ENCODE results near the gene SLC12A9.
"Not testable (repeated sequence)": the region's sequence is repeated elsewhere in the genome, so short reads cannot be mapped to it uniquely, and the experiment has no call there.

Gene SLC12A9, protein sequence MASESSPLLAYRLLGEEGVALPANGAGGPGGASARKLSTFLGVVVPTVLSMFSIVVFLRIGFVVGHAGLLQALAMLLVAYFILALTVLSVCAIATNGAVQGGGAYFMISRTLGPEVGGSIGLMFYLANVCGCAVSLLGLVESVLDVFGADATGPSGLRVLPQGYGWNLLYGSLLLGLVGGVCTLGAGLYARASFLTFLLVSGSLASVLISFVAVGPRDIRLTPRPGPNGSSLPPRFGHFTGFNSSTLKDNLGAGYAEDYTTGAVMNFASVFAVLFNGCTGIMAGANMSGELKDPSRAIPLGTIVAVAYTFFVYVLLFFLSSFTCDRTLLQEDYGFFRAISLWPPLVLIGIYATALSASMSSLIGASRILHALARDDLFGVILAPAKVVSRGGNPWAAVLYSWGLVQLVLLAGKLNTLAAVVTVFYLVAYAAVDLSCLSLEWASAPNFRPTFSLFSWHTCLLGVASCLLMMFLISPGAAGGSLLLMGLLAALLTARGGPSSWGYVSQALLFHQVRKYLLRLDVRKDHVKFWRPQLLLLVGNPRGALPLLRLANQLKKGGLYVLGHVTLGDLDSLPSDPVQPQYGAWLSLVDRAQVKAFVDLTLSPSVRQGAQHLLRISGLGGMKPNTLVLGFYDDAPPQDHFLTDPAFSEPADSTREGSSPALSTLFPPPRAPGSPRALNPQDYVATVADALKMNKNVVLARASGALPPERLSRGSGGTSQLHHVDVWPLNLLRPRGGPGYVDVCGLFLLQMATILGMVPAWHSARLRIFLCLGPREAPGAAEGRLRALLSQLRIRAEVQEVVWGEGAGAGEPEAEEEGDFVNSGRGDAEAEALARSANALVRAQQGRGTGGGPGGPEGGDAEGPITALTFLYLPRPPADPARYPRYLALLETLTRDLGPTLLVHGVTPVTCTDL

DNA sequence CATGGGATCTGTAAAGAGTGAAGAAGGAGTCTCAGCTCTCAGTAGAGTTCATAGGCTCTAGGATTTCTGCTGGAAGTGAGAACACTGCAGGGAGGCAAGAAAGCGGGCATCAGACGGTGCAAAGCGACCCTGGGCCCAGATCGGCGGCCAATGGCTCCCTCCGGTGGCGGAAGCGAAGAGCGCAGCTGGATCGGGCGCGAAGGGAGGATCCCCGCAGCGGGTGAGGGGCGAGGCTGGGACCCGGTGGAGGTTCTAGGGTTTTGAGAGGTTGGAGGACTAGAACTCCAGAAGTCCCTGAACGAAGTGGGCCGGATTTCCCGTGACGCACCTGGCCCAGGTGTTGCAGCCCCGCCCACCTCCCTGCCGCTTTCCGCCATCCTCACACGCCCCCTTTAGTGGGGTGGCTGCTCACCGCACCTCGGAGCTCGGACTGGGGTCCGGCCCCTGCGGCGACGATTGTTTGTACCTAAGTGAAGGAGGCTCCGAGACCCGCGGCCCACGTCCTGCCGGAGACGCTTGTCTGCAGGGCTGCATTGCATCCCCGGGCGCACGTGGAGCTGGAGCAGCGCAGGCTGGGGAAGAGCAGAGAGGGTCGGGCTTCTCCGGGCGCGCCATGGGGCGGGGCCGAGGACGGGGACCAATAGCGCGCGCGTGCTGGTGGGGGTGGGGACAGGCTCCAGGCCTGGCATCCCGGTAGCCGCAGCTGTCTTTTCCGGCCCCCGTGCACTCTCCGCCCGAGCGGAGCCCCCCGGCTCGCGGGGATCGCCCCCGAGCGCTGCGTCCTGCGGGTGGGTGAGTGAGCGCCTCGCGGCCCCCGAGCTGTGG lies at the start of gene SLC12A9:
TSS of gene SLC12A9 (plus strand) at position 666 of the 825 bp plus-strand sequence. CDS start 1,485 bp downstream, outside the sequence.
- peak; percentile 74 for DNase-seq

DNA sequence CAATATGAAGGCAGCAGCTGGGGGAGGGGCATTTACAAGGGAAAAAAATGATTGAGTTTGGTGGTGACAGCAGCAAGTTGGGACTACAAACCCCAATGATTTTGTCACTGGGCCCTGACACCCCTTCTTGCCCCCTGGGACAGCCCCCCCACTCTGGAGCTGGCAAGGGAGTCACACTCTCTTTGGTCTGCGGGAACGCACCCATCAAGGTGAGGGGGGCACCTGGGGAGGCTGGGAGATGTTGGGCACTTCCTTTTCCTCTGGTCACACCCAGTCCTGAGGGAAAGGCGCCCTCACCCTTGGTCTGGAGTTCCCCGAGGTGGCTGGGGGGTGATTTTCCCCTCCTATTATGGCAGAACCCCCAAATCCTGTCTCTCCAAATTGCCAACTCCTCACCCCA lies 49.6 kb upstream of the SLC12A9 start:
- no peak for DNase-seq

DNA sequence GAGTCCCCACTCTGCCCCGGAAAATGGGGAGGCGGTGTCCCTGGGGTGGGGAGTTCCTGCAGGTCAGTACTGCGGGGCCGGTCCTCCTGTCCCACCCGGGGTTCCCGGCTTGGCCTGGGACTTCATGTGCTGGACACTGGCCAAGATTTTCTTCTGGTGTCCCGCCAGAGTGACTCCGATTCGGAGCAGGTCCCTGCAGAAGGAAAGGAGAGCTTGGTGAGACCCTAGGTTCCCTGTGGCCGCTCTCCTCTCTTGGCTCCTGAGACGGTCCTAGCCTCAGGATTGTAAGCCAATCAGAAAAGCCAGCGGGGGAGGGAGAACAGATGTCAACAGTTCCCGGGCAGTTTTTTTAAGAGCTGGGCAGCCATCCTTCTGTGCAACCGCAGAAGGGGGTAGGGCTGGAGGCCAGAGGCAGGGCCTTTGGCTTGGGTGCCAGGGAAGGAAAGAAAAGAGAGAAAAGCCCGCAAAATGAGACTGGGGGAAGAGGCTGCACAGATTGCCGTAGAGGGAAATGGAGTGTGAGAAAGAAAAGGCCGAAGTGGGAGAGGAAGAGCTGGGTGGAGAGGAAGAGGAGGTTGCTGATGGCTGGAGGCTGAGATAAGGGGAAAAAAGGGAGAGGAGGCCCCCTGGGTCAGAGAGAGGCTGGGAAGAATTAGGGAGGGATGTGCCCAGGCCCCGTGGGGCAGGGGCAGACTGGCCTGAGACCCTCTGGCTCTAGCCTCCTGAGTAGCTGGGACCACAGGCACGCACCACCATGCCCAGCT lies 48.9 kb upstream of the SLC12A9 start:
- no peak for DNase-seq

DNA sequence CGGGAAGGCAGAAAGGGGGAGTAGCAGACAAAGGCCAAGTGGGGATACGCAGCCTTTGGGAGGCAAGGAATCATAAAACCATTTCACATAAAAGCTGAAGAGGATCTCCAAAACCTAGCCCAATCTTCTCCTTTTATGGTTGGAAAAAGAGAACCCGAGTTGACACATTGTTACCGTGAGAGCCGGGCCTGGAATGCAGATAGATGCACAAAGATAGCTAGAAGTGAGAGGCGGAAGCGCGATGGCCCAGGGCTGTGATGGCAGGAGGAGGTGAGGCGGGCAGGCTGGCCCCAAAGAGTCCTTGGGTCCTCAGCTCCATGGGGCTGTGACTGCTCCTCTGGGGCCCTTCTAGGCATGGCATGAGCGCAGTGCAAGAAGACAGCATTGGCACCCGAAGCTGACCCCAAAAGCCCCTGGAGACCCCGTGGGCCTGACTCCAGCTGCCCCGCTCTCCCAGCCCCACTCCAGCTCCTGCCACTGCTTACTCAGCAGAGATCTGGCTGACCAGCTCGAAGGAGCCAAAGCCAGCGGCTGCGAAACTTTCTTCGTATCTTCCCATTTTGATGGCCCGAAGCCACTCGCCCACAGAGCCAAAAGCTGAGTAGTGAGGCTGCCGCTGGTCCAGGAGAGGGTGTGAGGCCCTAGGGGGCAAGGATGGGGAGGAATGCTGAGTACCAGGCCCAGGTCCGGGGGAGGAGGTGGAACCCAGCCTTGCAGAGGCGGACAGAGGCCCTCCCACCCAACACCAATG lies 47.7 kb upstream of the SLC12A9 start:
- DNase-seq = no peak

DNA sequence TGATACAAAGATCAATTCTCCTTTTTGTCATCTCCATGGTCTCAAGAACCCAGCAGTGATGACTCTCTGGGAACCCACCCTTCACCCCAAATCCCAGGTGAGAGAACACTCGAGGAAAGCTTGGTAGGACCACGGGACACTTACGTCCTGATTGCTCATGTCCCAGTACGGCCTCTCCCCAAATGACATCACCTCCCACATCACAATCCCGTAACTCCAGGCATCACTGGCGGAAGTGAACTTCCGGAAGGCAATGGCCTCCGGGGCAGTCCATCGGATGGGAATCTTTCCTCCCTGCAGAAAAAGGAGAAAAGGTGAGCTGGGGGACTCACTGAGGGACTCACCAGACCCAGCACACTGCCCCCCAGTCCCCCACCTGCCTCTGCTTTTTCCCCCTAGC lies 46.2 kb upstream of the SLC12A9 start:
- no peak for DNase-seq

DNA sequence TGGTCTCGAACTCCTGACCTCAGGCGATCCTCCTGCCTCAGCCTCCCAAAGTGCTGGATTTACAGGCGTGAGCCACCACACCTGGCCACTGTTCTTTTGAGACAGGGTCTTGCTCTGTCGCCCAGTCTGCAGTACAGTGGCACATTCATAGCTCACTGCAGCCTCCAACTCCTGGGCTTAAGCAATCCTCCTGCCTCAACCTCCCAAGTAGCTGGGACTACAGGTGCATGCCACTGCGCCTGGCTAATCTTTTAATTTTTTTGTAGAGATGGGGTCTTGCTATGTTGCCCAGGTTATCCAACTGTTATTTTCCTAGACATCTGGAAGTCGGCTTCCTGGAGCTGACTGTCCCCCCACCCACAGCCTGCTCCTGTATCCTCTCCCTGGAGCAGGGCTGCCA lies 45.6 kb upstream of the SLC12A9 start:
- not testable (repeated sequence) for DNase-seq

DNA sequence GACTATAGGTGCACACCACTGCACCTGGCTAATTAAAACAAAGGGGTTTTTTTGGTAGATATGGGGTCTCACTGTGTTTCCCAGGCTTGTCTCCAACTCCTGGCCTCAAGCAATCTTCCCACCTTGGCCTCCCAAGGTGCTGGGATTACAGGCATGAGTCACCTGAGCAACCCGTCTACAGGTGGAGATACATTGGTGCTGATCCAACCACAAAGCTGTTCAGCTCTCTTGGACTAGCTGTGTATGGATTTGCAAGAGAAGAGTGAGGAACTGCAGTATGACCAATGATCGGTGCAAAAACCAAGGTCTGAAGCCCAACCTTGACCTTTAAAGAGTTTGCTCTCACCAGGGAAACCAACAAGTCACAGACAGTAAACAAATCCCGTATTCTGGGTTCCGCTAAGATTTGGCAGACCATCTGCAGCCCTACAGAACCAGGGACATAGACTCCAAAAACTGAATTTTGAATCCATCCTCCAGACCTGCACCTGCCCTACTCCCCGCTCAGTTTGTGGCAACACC lies 44.1 kb upstream of the SLC12A9 start:
- no peak for DNase-seq

DNA sequence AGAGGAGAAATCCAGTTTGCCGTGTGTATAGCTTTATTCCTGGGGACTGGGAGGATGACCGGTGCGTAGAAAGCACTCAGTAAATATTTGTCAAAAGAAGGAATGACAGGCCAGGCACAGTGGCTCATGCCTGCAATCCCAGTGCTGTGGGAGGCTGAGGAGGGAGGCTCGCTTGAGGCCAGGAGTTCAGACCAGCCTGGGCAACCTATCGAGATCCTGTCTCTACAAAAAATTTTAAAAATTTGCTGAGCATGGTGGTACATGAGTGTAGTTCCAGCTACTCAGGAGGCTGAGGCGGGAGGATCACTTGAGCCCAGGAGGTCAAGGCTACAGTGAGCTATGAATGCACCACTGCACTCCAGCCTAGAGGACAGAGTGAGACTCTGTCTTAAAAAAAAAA lies 41.0 kb upstream of the SLC12A9 start:
- no peak for DNase-seq

DNA sequence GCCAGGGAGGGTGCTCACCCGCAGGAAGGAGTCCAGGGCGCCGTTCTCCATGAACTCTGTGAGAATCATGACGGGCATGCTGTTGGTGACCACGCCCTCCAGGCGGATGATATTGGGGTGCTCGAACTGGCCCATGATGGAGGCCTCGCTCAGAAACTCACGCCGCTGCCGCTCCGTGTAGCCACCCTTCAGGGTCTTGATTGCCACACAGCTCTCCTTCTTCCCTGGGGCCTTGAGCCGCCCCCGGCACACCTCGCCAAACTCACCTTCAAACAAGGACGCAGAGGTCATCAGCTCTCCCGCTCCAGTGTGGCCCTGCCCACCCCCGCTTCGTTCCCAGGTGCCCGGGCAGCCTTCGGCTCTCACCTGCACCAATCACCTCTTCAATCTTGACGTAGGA lies 39.8 kb upstream of the SLC12A9 start:
- DNase-seq = no peak

DNA sequence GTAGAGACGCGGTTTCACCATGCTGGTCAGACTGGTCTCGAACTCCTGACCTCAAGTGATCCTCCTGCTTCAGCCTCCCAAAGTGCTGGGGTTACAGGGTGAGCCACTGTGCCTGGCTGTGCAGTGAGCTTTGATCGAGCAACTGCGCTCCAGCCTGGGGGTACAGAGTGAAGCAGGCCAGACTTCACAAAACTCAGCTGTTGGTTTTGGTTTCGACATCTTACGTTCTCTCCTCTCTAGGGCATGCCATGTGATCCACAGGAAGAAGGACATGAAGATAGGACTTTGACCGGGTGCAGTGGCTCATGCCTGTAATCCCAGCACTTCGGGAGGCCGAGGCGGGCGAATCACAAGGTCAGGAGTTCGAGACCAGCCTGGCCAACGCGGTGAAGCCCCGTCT lies 36.0 kb upstream of the SLC12A9 start:
- not testable (repeated sequence) for DNase-seq

DNA sequence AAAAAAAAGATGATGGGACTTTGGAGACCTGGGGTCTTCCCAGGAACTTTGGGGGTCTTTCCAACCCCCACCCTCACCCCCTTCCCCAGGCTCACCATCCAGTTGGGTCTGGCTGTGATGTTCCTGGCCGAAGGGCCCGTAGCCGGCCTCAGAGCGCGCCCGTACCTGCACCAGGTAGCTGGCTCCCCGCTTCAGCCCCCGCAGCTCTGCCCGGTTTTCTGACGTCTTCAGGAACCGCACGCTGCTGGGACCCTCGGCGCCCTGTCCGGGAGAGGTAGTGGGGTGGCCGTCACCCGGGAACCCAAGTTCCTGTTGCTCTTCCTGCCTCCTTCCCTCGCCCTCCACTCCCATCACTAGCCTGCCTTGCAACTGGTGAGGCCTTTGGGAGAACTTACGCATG lies 35.4 kb upstream of the SLC12A9 start:
- no peak for DNase-seq

DNA sequence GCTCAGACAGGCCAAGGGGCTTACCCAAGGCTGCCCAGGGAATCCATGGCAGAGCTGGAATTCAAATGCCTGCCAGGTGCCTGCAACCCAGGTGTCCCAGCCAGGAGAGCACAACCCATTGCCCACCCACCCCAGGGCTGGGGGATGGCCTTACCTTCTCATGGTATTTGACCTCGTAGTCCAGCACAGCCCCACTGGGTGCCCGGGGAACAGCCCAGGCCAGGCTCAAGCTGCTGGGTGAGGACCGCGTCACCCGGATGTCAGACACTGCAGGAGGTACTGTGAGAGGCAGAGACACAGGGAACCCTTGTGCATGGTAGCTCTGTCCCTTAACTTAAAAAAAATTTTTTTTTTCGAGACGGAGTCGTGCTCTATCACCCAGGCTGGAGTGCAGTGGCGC lies 34.1 kb upstream of the SLC12A9 start:
- no peak for DNase-seq

DNA sequence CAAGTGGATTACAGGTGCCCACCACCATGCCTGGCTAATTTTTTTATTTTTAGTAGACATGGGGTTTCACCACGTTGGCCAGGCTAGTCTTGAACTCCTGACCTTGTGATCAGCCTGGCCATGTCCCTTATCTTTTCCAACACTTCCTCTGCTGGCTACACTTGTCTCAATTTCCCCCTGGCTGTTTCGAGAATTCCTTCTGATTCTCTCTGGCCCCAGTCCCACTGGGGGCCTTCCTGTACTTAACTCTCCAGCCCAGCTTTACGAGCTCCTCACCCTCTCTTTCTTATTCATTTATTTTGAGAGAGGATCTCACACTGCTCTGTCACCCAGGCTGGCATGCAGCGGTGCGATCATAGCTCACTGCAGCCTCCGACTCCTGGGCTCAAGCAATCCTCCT lies 33.7 kb upstream of the SLC12A9 start:
- no peak for DNase-seq

DNA sequence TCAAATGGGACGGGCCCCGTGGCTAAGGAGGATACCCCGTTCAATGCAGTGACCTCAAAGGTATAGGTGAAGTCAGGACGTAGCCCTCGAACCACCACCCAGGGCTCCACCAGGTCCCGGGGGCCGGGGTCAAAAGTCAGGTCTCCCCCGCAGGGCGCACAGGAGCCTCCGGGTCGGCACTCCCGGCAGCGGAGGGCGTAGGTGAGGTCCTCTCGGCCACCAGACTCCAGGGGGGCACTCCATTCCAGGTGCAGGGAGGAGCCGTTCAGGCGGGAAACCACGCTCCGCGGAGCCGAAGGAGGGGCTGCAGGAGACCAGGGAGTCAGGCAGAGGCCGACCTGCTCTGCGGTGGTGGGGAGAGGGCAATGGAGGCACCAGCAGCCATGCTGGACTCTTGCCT lies 32.9 kb upstream of the SLC12A9 start:
- no peak for DNase-seq

DNA sequence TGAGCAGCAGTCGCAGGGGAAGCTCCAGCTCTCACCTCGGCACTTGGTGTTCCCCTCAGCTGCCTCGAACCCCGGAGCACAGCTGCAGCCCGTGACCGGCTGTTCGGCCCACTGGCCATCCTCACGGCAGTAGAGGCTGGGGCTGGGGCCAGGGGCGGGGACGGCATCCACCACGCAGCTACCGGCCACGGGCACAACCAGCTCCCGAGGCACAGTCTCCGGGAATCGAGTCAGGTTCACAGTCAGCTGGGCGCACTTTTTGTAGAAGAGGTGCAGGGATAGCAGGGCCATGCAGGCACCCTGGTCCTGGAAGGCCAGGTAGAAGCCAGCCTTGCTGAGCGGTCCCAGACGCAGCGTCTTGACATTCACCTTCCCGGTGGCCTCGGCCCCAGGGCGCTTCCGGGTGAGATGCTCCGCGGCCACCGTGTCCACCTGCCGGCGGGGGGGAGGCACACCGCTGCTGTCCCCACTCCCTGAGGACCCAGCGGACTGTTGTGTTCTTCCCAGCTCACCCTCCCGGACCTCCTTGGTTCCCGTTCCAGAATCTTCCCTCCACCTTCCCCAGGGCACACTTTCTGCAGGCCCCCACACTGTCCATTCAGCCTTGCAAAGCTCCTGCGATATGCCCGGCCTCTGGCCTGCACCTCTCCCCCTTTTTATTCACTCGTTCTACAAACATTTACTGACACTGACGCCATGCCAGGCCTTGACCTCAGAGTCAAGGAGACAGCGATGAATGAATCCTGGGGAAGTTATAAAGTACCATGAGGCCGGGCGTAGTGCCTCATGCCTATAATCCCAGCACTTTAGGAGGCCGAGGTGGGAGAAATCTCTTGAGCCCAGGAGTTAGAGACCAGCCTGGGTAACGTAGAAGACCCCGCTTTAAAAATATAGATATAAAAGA lies 30.0 kb upstream of the SLC12A9 start:
- no peak for DNase-seq

DNA sequence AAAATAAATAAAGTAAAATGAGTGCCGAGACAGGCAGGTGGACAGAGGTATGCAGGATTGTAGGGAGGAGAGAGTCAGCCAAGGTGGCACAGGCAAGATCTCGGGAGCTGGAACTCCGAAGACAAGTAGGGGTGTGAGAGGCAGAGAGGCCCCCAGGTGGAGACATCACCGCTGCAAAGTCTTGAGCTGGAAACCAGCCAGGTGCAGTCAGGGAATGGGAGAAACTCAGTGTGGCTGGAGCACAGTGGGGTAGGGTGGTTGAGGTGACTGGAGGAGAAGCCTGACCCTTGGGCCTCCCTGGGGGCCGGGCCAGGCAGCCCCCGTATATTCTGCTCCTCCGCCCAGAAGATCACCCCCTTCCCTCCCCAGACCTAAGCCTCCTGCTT lies 29.4 kb upstream of the SLC12A9 start:
- DNase-seq = no peak

DNA sequence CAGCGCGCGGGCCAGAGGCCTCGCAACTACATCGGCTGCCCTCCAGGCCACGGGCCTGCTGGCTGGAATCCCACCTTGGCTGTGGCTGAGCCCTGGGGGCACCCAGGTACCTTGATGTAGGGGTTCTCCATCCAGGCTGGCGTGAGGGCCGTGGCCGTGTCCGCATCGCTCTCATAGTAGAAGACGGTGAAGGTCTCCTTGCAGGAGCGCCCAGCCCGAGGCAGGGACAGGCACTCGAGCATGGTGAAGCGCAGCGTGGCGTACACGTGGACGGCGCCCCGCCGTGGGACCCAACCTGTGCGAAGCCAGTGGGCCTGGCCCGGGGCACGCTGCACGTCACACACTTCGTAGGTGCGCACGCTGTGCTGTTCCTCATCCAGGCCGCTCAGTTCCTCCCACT lies 29.0 kb upstream of the SLC12A9 start:
- DNase-seq = no peak

DNA sequence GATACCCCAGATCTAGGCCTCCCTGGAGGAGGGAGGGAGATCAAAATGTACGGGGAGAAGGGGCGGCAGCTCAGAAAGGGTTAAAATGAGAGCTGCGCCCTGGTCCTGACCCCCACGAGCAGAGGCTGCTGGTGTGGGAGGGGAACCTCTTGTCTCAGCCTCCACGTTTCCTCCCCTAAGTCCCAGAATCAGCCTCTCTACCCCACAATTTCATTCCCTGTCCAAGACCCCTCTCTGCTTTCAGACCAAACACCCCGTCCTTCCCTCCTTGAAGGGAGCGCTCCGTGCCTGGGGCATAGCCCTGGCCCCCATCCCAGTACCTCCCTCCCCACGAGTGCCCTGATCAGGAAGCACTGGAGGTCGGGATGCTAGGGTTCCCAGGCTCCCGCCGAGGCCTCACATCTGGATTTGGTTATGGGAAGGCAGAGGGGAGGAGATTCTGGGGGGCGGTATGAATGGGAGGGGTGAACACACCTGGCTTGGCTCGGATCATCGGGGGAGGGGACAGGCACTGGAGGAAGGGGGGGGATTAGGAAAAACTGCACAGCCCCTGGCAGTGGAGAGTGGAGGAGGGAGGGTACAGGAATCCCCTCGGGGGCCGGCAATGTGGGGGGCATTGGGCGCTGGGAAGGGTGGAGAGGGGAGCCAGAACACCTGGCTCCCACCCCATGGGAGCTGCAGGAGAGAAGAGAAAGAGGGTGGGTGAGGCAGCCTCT lies 27.9 kb upstream of the SLC12A9 start:
- no peak for DNase-seq

DNA sequence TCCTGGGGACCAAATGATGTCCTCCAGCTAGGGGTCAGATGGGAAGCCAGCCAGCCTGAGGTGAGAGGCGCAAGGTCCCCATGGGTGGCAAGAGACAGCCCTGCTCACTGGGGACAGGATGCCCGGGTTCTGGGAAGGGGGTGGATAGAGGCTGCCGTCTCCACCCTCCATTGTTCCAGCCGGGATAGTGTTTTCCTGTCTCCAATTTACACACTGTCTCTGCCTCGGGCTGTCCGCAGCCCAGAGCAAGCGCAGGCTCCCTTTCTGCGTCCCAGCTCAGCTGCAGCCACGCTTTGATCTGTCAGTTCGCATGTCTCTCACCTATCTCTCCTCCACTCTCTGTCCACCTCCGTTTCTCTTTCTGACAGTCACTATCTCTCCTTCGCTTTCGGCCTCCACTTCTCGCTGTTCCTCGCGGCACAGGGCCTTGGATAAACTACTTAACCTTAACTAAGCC lies 27.3 kb upstream of the SLC12A9 start:
- DNase-seq = no peak
